LoVo (cell line): ENCODE results near the gene PPP2R5D.
A peak's percentile ranks its signal among the peaks of the same experiment; 100 is the strongest.

ENCODE experiments used
- DNase-seq: peaks from one replicate; pipeline ENCODE4 v3.0.0-alpha.2; 2016; ENCODE audit warnings: low spot score

PPP2R5D gene

GRCh38 chr6:42963855-42964605 lies 20.3 kb upstream of the PPP2R5D start:
- DNase-seq, result no peak

- DNase-seq, result no peak
Measured at GRCh38 chr6:42966571-42966970, 17.8 kb upstream of the PPP2R5D start.

GRCh38 chr6:42967228-42967627 lies 17.1 kb upstream of the PPP2R5D start:
- DNase-seq, result no peak

DNA sequence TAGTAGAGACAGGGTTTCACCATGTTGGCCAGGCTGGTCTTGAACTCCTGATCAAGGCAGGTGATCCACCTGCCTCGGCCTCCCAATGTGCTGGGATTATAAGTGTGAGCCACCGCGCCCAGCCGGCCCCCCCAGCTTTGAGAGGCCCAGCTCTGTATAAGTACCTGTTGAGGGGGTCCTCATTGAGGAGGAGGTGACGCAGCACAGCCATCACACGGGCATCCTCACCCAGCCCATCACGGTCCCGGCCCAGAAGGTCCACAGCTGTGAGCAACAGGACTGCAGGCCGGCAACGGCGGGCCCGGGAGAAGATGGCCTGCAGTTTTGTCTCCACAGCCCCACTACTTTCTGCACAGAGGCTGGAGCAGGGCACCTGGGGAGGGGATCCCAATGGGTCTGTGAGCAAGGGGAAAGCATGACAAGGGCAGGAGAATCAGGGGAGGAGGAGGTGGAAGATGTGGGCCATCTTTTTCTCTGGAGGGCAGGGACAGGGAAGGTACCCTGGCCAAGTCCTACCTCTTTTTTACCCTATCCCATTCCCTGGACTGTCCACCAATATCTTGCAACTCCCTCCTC lies 16.2 kb upstream of the PPP2R5D start:
- DNase-seq, result no peak

DNA sequence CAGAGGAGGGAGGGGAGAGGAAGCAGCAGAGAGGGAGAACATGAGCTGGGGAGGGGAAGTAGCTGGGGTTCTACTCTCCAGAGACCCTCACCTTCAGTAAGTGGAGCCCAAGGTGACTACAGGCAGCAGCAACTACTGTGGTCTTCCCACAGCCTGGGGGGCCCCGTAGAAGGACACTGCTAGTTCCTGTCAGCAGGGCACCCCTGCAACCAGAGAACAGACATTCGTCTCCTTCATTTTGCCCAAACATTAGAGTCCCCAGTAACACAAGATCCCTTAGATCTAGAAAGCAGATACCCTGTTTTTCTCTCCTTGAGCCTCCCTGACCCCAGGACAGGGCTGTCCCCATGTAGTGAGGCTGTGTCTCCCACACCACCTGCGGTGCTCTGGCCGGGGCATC lies 15.6 kb upstream of the PPP2R5D start:
- no peak for DNase-seq

DNA sequence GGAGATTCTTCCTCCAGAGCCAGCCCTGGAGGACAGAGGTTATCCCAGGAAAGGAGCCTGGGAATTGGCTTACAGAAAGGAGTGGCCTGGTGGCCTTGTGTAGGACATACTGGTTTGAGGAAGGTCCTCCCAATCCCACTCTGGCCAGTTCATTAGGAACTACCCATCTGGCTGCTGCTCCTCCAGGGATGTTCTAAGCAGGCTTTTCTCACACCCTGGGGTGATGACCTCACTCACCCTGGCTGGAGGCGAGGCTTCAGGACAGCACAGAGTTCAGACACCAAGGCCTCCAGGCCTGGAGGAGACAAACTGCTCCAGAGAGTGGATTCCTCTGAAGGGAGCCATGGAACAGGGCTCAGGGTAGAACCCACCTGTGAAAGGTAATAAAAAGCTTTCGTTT lies 14.9 kb upstream of the PPP2R5D start:
- no peak for DNase-seq

DNA sequence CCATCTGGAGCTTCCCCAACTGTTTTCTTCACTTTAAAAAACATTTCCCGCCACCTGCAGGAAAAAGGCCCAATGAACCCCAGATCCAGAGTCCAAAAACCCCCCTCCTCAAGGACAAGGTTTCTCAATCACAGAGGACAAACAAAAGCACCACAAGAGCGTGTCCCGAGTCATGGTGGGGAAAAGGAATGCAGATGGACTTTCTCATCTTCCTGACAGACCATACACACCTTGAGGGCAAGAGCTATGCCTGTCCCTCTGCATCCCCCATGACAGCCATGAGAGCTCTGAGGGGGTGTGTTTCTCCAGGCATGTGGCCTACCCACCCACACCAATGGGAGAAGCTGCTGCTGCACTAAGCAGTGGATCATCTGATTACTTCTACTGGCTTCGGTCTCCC lies 14.4 kb upstream of the PPP2R5D start:
- no peak for DNase-seq

- no peak for DNase-seq
Measured at GRCh38 chr6:42970871-42971612, 13.3 kb upstream of the PPP2R5D start.

- no peak for DNase-seq
Measured at GRCh38 chr6:42971746-42972327, 12.5 kb upstream of the PPP2R5D start.

DNA sequence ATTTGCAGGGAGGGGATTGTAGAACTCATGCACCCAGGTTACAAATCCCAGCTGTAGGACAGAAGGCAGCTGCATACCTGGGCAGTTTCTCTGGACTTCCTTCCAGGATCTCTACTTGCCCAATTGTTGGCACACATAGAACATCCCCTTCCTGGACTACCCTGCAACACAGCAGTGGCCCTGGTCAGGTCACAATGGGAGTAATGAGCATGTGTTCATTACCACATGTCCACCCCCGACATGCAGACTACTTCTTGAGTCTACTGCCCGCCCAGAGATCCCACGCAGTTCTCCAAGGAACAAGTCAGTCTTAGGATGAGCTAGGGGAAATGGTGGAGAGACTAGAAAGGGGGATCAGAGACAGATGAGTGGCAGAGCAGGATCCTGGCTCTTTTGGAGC lies 10.4 kb upstream of the PPP2R5D start:
- no peak for DNase-seq

DNA sequence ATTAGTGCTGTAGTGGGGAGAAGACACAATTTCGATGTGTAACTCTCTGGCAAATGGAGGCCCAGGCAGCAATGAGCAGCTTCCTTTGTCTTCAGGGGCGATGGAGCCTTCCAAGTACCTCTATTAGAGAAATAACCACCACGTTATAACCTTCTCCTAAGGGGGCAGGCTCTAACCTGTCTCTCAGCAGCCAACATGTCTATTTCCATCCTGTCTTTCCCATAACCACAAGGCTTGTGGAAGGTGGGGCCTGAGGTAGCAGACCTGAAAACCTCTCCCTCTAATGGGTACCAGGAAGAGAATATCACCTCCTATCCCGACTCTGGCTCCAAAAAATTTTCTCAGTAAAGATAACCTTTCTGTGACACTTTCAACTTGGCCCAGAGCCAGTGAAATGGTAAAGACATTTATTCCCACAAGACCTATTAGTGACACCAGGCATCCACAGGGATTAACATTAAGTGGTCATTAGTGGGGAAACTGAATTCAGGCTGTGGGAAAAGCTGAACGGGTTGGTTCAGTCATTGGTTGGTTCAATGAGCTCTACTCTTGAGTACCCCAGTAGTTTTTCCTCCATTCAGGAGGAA lies 9.4 kb upstream of the PPP2R5D start:
- no peak for DNase-seq

- DNase-seq, result no peak
Measured at GRCh38 chr6:42978487-42978838, 5.9 kb upstream of the PPP2R5D start.

DNA sequence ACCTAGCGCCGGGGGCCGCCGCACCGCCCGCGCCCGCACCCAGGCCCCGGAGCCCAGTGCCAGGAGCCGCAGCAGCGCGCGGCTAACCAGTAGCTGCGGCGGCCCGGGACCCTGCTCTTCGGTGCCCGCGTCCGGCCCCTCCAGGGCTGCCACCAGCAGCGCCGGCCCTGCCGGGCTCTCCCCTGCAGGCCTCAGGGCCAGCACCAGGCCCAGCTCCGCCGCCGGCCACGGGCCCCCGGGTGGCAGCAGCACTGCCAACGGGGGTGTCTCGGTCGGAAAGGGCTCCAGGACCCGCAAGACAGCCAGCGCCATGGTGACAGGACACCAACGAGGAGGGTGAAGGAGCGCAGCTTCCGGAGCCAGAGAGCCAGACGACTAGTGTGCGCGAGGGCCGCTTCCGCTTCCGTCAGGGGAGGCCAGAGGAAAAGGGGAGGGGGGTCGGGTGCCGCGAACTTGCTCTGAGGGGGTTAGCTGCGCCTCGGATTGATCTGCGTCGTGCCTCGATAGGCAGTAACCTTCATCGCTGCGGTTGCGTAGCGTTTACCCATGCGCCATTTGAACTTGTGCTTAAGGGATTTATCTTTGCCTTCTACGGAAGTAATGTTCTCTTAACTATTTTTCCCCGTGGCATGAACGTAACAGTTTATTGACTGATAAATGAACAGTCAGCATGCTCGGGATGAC lies 5.4 kb upstream of the PPP2R5D start, which contains the start of gene PEX6:
PEX6 (minus strand) TSS at position 343 of the 684 bp plus-strand sequence; CDS start at position 312, 31 bp downstream.
- peak; percentile 58 for DNase-seq

- no peak for DNase-seq
Measured at GRCh38 chr6:42979523-42980177, 4.7 kb upstream of the PPP2R5D start.

GRCh38 chr6:42981836-42982235 lies 2.5 kb upstream of the PPP2R5D start:
- DNase-seq, result no peak

DNA sequence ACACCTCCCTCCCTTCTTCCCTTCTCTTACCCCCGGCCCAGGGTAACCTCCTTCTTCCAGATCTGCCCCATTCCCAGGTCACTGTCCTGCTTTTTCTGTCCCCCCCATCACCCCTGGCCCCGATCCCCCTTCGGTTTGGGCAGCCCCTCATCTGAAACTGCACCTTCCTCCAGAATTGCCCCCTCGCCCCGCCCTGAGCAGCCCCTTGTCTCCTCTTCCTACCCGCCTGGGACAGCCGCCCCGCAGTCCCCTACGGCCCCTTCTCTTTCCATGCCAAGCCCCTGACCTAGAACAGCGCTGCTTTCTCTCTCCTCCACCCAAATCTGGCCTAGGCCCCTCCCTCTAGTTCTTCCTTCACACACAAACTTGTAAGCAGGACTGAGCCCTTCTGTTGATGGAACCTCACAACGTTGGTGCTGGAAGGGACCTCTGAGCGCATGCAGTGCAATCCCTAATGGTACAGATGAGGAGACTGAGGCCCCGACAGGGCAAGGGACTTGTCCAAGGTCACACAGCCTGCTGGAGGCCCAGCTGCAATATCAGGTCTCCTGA lies 630 bp downstream of the PPP2R5D start:
- DNase-seq, result no peak

DNA sequence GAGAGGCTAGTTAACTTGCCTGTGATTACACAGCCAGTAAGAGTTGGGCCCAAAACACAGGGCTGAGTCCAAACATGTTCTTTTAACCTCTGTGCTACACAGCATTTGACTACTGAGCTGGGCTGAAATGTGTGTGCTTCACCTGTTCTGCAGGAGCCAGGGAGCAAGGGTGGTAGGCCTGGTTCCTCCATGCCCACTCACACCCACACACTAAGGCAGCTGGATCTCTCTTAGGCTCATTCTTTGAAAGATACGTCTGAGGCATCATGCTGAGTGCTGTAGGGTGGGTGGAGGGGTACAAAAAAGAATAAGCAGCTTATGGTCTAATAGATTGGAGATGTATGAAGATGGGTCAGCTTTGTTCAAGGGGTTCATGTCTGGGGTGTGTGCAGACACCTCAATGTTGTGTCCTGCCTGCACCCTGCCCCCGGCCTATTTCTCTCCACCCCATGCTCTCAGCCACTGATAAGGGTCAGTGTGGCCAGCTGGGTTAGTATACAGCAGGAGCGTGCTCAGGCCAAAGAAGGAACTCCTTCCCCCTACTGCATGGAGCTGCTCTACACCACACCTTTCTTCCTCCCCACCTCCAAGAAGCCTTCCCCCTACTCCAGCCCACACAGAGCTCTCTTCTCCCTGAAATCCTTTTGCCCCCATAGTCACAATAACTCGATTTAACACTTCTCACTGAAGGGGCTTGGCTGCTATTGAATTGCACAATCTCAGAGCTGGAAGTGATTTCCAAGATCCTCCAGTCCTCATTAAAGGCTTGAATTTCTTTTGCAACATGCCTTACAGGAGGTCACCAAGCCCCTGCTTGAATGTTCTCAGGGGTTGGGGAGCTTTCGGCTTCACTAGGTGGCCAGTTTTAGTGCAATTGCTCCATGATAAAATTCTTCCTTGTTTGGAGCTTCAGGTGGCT lies 3.4 kb downstream of the PPP2R5D start:
- no peak for DNase-seq

- no peak for DNase-seq
Measured at GRCh38 chr6:42988486-42989020, 4.2 kb downstream of the PPP2R5D start.

- no peak for DNase-seq
Measured at GRCh38 chr6:42989923-42990322, 5.6 kb downstream of the PPP2R5D start.

DNA sequence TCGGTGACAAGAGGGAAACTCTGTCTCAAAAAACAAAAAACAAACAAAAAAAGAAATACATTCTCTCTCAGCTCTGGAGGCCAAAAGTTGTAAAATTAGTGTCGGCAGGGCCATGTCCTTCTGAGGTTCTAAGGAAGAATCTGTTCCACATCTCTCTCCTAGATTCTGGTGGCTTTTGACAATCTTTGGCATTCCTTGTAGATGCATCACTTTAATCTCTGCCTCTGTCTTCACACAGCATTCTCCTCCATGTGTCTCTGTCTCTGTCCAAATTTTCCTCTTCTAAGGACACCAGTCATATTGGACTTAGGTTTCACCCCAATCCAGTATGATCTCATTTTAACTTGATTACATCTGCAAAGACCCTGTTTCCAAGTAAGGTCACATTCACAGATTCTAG lies 9.1 kb downstream of the PPP2R5D start:
- no peak for DNase-seq
